IPS-11a (cell line): ENCODE results near the gene BACE2.
A peak's percentile ranks its signal among the peaks of the same experiment; 100 is the strongest.

ENCODE experiments used
- H3K4me3 ChIP-seq: one replicate; pipeline ENCODE4 v1.5.1; 2013; ENCODE audit warnings: low read depth, low read length, control low read depth

BACE2 gene

DNA sequence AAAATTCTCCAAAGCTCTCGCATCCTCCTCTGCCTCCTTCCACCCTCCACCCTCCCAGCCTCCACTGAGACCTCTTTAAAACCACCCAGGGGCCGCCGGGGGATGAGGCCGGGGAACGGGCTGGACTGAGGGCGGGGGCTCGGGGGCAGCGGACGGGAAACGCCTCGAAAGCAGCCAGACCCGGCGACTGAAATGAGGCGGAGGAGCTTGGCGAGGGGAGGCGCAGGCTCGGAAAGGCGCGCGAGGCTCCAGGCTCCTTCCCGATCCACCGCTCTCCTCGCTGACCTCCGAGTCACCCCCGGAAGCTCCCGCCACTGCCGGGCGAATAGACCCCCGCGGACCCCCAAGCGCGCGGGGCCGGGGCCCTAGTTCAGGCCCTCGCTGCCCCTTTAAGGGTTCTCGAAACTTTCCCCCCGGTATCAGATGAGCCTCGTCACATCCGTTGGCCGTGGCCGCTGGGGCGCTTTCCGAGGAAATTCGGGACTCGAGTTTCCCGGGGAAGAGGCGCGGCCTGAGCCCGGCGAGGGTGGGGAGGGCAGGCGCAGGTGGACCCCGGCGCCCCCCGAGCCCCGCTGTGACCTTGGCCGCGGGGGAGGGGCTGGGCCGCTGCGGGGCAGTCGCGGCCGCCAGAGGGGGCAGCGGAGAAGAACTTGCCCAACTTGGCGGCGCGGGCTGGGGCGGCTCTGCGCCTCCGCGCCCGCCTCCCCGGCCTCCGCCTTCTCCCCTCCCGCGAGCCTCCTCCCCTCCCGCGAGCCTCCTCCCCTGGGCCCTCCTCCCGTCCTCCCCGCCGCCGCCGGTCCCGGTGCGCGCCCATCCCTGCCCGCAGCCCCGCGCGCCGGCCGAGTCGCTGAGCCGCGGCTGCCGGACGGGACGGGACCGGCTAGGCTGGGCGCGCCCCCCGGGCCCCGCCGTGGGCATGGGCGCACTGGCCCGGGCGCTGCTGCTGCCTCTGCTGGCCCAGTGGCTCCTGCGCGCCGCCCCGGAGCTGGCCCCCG, at the start of gene BACE2:
Gene BACE2 (plus strand): TSS at position 813 of the 995 bp plus-strand sequence. CDS start 104 bp downstream, at position 917.
- peak within 1 kb of the TSS; percentile 43 for H3K4me3 ChIP-seq

DNA sequence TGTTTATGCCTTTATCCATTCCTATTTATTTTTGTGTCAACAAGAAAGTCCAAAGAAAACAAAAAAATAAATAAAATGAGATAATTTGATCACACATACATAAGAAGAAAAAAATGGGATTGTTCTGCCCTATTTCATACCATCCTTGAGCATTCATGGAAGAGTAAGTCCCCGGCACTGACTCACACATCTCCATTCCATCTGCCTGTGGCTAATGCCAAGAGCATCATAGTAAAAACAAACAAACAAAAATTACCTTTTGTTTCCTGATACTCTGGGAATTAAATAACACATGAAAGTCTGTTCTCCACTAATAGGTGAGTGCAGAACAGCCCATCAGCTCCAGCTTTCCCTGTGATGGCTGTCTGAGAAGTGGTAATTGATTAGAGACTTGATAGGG, 48.1 kb upstream of the BACE2 start:
- H3K4me3 ChIP-seq = no peak overlapping the region

DNA sequence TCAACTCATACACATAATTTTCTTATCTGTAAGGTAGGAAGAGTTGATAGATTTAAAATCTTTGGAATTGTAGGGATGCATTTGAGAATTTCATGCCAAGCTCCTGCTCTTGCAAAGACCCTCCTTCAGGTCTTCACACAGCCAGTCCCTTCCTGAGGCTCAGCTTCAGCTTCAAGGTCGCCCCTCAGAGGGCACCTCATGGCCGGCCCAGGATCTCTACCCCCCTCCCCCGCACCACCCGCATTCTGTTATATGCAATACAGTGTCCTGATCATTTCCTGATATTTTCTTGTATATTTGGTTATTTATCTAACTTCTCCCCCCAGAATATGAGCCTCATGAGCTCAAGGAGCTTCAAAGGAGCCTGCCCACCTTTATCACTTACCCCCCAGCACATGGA, 47.0 kb upstream of the BACE2 start:
- no peak overlapping the region for H3K4me3 ChIP-seq

DNA sequence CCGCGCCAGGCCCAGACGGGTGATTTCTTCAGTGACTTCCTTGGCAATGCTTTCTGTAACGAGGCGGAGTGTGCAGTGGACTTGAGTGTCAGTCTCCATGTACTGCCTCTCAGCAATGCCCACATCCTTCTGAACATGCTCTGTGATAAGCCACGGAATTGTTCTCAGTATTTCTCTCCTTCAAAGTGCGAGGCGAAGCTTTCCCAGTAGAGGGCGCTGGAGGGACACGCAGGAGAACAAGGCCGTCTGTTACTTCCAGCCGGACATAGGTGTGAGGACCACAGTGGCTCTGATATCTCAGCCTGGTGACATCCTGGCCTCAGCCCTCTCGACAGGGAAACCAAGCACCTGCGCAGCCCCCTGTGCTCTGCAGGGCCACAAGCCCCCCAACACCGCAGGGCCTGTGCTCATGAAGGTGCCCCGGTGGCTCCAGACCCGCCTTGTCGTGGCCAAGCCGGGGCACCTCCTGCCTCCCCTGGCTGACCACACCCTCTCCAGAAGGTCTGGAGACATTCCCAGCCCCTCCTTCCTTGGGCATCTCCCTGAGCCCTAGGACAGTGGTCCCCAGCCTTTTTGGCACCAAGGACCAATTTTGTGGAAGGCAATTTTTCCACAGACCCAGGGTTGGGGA, 46.1 kb upstream of the BACE2 start:
- H3K4me3 ChIP-seq = no peak overlapping the region

DNA sequence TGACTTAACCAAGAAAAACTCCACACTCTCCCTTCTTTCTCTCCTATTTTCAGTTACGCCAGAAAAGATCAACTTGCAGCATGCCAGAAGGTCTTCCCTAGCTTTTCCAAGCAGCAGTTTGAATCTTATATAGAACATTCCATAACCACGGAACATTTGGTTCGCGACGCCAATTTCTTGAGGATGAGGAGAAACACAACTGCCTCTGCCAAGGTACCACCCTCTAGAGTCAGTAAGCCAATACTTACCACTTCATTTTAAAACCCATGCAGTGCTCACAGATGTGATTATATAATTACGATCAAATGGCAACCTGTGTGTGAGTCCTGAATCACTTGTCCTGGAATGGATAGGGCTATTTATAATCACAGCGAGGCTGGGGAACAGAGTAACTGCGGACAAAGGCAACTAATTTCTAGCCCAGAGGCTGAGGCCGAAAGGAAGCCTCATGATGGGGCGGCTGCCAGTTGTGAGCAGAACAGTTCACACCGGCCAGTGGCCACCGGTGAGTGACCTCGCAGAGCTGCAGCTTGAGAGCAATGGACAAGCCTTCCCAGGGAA, 43.2 kb upstream of the BACE2 start:
- H3K4me3 ChIP-seq = no peak overlapping the region

DNA sequence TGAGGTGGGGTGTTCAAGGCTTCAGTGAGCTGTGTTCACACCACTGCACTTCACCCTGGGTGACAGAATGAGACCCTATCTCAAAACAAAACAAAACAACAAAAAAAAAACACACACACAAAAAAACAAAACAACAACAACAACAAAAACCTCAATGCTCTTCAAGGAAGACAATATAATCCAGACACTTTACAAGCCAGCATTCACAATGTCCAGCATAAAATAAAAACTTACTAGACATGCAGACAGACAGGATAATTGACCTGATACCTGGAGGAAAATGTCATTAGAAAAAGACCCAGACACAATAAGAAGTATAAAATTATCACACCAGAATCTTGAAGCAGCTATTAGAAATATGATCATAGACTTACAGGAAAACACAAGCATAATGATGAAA, 39.0 kb upstream of the BACE2 start:
- no peak overlapping the region for H3K4me3 ChIP-seq

DNA sequence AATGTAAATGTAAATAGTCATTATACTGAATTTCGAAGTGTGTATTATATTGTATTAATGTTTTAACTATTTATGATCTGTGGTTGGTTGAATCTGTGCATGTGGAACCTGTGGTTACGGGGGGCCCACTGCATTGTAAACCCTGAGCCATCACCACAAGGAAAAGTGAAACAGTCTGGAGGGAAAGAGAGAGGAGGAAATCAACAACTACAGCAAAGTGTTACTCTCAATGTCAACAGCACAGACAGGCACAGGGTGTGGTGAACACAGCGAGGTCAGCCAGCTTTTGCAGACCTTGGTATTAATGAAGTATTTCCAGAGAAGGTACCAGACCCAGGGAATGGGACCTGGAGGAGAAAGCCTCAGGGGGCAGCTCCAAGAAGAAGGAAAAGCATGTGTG, 37.1 kb upstream of the BACE2 start:
- no peak overlapping the region for H3K4me3 ChIP-seq

DNA sequence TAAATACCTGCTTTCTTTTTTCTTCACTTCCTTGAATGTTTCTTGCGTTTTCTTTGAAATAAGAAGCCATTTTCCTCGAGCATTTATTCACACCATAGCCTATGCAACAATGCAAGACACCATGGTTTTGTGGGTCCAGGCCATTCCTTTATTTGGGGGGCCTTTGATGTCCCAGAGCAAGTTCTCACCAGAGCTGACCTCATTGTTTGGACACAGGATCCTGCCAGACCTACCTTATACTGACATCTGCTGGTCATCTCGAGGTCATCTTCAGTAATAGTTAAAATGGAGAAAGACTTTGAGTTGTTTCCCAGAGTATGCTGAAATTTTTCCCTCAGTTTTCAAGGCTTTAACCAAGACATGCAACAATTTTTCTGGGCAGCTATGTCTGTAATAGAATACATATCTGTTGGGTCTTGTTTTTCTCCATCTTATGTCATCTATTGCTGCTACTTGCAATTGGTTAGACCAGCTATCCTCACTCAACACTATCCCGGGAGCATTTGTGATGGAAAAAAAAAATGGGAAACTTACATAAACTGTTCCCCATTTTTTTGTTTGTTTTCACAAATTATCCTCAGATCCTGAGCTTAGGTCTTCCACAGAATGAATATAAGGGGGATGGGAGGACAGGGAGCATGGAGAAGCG, 34.0 kb upstream of the BACE2 start:
- no peak overlapping the region for H3K4me3 ChIP-seq

DNA sequence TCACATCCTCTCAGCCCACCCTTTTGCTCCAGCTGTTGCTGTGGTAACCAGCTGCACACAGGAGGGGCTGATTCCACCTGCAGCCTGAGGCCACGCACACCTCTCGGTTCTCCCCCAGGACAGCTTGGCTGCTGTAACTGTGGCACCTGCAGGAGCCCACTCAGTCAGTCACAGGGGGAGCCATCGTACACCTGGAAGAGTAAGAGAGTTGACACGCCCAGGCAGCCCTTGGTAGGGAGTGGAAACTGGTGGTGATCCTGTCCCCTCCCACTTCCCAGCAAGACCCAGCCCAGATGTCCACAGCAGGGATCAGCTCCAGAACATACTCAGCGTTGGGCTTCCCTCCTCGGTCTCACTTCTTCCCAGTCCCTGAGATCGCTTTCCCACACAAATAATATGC, 32.2 kb upstream of the BACE2 start:
- no peak overlapping the region for H3K4me3 ChIP-seq

DNA sequence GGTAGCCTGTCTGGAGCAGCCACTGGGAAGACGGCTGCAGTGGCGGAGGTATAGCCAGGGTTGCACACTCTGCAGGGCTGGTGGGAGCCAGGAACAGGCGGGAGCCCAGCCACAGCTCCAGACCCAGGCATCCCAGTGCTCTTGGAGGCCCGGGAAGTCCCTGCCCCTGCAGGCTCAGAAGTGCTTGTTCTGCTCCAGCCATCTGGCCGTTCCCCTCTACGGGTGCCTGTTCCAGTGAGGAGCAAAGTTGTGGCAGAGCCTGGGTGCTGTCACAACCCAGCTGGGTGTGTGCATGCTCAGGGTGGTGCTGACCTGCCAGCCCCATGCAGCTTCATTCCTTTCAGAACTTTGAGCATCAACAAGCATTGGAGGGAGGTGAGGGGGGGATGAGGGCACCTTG, 31.7 kb upstream of the BACE2 start:
- no peak overlapping the region for H3K4me3 ChIP-seq

DNA sequence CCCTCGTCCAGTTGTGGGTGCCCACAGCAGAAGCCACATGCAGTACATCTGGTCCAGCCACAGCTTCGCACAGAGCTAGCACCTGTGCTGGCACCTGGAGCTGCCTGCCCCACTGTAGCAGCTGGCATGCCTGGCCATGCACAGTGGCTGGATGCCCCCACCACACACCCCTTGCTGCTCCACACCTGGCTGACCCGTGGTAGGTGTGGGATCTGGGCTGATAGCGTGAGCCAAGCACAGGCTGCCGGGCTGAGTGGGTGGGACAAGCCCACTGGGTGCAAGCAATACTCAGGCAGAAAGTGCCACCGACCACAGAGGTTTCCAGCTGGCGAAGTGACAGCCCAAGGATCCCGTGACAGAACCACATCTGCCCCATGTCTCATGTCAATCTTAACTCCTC, 30.6 kb upstream of the BACE2 start:
- no peak overlapping the region for H3K4me3 ChIP-seq

DNA sequence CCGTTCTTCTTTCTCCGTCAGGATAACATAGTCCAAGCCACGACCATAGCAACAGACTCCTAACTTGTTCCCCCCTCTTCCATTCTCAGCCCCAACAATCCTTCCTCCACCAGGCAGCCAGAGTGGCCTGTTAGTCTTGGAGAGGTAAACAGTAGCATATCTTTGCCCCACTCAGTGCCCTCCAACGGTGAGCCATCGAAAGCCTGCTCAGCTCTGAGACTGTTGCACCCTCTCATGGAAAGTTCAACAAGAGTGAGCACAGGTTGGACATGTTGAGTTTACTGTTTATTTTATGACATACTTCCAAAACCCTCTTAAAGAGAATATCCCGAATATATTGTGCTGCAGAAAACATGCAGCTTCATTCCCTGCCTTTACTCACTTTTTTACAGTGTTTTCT, 30.1 kb upstream of the BACE2 start:
- H3K4me3 ChIP-seq = no peak overlapping the region

DNA sequence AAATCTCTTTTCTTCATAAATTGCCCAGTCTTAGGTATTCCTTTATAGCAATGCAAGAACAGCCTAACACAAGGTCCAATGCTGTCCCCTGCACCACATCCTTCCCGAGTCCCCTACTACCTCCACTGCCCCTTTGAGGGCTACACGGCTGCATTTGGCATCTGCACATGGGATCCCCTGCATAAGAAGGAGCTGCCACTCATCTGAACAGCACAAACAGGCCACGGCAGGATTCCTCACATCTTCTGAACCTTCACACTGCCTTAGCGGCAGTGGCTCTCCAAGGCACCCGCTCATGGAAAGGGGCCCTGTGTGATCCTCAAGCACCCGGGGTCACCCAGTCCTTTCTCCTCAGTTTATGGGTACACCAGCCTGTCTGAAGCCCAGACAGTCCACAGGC, 29.2 kb upstream of the BACE2 start:
- no peak overlapping the region for H3K4me3 ChIP-seq

DNA sequence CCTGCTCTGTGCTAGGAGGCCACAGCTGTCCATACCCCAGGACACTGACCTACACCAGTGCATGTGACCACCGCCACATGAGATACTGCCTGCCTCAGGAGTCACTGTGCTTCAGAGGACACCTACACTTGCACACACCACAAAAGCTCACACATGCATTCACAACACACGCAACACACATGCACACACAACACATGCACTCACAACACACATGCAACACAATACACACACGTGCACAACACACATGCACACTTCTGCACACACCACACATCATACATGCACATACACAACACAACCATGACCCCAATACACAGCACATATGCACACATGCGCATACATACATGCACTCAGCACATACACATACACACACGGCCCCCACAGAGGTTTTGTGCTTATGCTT, 28.7 kb upstream of the BACE2 start:
- no peak overlapping the region for H3K4me3 ChIP-seq

DNA sequence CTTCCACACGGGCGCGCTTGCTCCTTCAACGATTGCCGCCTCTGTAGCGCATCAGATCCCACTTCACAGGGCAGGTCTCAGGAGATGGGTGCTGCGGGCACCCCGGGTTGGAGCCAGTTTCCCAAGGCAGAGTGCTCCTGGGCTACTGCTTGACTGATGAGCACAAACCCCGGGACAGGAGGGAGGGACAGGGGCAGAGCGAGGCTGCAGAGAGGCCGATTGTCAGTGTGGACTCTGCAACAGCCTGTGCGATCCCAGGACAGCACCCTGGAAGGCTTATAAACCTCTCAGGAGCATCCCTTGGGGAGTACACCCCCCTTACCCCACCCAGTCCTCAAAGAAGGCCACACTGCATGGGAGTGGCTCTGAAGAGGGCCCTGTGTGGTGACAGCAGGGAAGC, 28.0 kb upstream of the BACE2 start:
- H3K4me3 ChIP-seq = no peak overlapping the region

DNA sequence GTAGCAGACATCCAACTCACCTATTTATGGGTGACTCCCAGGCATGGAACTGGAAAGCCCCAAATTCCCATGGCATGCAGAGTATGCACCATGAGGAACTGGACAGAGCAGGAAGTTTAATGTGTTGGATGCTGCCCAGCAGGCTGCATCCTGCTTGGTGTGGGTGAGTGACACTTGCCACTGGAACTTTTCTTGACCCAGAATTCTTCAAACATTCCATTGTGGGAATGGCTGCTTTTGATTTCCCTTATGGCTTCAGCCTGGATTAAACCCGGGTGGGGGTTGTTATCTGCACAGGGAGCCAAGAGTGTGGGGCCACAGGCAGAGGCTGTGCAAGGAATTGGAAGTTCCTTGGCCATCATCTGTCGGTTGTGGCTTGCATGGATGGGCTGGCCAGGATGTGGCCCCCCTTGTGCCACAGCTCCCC, 26.9 kb upstream of the BACE2 start:
- no peak overlapping the region for H3K4me3 ChIP-seq

DNA sequence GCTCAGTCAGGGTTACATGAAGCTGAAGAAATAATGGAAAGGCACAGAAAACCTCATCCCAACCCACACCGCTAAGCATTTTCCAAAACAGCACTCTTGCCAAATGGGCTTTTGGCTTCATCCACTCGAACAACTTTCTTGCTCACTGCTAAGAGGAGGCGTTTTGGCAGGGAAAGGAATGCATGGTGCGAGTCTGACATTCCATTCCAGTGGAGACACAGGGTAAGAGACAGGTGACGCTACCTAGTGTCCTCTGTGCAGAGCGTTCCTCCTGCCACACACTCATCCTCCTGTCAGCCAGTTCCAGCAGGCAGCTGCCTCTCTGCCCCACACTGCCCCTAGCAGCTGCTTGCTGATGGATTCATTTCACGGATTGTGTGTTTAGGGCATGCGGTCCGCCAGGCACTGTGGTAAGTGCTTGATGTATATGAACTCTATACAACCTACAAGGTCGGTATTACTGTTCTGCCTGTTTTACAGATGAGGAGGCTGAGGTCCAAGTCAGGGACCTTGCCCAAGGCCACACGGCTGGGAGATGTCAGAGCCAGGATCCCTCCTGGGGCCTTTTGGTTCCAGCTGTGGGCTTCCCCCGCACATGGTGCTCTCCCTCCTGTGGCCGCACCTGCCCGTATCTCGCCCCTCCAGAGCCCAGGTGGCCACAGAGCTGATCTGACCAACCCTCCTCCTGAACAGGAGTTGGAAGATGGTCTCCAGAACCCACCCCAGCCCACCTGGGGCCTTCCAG, 25.7 kb upstream of the BACE2 start:
- no peak overlapping the region for H3K4me3 ChIP-seq

DNA sequence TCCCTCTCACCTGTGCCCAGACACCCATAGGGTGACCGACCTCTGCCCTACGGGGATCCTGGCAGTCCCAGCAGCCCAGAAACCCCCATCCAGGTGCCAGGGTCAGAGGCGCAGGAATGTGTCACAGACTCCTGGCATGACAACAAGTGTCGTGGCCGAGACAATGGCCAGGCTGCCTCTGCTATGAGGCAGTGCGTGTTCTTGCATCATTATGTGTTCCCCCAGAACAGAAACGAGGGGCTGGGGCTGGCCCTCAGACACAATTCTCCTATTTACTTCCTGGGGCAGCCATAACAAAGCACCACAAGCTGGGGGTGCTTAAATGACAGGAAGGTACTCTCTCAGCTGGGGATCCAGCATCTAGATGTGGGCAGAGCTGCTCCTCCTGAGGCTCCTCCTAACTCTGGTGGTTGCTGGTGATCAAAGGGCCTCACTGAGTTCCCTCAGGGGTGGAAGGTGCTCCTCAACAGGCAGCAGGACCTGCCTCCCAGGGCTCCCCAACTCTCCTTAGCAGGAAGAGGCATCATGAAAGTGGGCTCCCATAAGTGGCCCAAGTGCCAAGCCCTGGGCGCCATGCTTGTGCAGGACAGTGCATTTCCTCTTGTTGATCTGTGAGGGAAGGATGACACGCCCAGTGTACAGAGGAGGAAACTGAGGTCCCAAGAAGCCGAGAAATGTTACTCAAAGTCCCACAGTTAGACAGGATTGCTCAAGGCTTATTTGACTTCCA, 24.2 kb upstream of the BACE2 start:
- H3K4me3 ChIP-seq = no peak overlapping the region

DNA sequence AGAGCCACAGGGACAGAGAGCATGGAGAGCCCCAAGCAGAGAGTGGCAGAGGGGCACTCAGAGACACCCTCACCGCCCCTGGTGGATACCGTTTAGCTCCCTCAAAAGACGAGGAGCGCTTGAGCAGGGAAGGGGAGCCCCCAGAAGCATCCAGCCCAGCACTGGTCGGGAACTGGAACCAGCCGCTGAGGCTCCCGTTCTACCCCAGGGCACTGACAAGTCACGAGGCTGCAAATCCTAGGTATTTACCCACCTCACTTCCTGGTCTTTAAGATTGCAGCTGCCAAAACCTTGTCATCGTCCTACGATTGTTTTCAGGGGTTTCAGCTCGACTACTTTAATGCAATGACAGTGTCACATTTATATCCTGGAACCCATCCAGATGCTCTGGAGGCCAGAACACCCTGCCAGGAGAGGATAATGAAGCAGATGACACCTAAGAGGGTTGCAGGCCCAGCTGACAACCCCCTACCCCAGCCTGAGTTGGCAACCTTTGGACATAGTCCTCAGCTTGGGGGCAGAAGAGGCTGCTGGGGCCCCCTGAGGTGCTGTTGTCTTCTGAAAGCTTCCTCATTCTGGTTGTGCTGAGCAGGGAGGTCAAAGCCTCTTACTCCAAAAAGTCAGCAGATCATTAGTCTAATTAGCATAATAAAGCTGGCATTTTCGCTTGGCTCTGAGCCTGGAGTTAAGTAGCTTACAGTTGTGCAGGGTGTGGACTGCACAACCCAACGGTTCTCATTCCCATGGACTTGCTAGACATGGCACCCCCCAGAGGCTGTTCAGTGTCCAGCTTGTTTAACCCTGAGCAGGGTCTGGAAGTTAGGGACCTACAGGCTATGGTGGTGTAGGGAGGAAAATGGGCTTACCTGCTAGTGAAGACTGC, 20.6 kb upstream of the BACE2 start:
- H3K4me3 ChIP-seq = no peak overlapping the region
